HG03520 (cell line): ENCODE results near the gene C1QTNF5.

ENCODE experiments used
- ATAC-seq: cut with Tn5 transposase; IDR thresholded peaks from one replicate; pipeline ENCODE4 v1.9.1; 2021; ENCODE audit warnings: mild to moderate bottlenecking, moderate library complexity; ENCODE audit not compliant: unreplicated experiment

The C1QTNF5 gene

GRCh38 chr11:119297938-119298337, 42.7 kb downstream of the C1QTNF5 start:
- ATAC-seq: no peak

- no peak for ATAC-seq
These were observed 45.5 kb downstream of the C1QTNF5 start for GRCh38 chr11:119295178-119295577.

- ATAC-seq: no peak
These were observed 47.2 kb downstream of the C1QTNF5 start for GRCh38 chr11:119293461-119293860.

GRCh38 chr11:119290894-119291497, 49.7 kb downstream of the C1QTNF5 start:
- ATAC-seq: no peak
